HepG2 (cell line): ENCODE measurements around the gene PRDX2. TPM values are rescaled to one million over a fixed set of nuclear protein-coding genes. Genes with fewer than 3 reads are reported as not detected.
A peak's percentile ranks its signal among the peaks of the same experiment; 100 is the strongest.

ENCODE experiments used
- DR1 ChIP-seq: sonication (generic); formaldehyde crosslinking; IDR thresholded peaks from 2 replicates; pipeline ENCODE4 v1.8.0; 2021; ENCODE audit warnings: mild to moderate bottlenecking, missing genetic modification reagents, inconsistent platforms
- FIP1L1 ChIP-seq: fragments of 200-400 bp; formaldehyde crosslinking; IDR thresholded peaks from 2 replicates; pipeline ENCODE4 v1.6.1; 2018; ENCODE audit warnings: low read depth, mild to moderate bottlenecking, low read length, moderate library complexity, borderline replicate concordance; ENCODE audit not compliant: insufficient read depth
- GLI4 ChIP-seq: sonication (generic); formaldehyde crosslinking; IDR thresholded peaks from 2 replicates; pipeline ENCODE4 v1.5.1; 2020; ENCODE audit warnings: missing genetic modification reagents, mild to moderate bottlenecking, moderate library complexity, borderline replicate concordance
- KLF12 ChIP-seq: sonication (generic); formaldehyde crosslinking; IDR thresholded peaks from 2 replicates; pipeline ENCODE4 v1.4.0; 2020; ENCODE audit warnings: missing genetic modification reagents, borderline replicate concordance
- KLF15 ChIP-seq: sonication (generic); formaldehyde crosslinking; IDR thresholded peaks from 2 replicates; pipeline ENCODE4 v1.8.1; 2023; ENCODE audit warnings: borderline replicate concordance, mild to moderate bottlenecking, inconsistent platforms, missing genetic modification reagents, mixed read lengths
- MBNL3 ChIP-seq: fragments of 250-450 bp; sonication (Bioruptor Pico); conservative IDR thresholded peaks from 2 replicates; pipeline ENCODE4 v1.8.0; 2022; ENCODE audit warnings: mild to moderate bottlenecking, inconsistent platforms
- MED13 ChIP-seq: sonication (generic); formaldehyde crosslinking; IDR thresholded peaks from 2 replicates; pipeline ENCODE4 v1.5.0; 2020; ENCODE audit warnings: missing genetic modification reagents
- RXRB ChIP-seq: IDR thresholded peaks from 2 replicates; pipeline ENCODE4 v1.6.1; 2016; ENCODE audit warnings: borderline replicate concordance, missing genetic modification reagents, missing compliant biosample characterization
- ZNF709 ChIP-seq: sonication (generic); formaldehyde crosslinking; IDR thresholded peaks from 2 replicates; pipeline ENCODE4 v1.5.0; 2020; ENCODE audit warnings: mild to moderate bottlenecking, missing genetic modification reagents
- polyA plus RNA-seq, 8 experiments: library from polyadenylated mRNA; depleted of rRNA in 3 of 8; stranded (reverse) in 7 of 8; unstranded in 1 of 8; fragments of >200 nt; fragmentation: Illumina TruSeq in 4 of 8; extraction: Trizol in 4 of 8; gene quantifications; 2 replicates each; pipeline versions ENCODE4 v1.2.1 to v1.2.3, GENCODE V29; 2011 to 2016; ENCODE audit warnings: low read depth in 4 of 8, missing spikeins in 1 of 8, mixed read lengths in 1 of 8; ENCODE audit not compliant: insufficient read depth in 1 of 8
- total RNA-seq, 5 experiments: library from RNA; depleted of rRNA; stranded (reverse); fragments of >200 nt; fragmentation: Illumina TruSeq; extraction: Trizol; gene quantifications; 2 replicates each; pipeline ENCODE4 v1.2.3, GENCODE V29; 2016; ENCODE audit warnings: low read depth in 1 of 5
- TF ChIP-seq, protein P1 (sequence below): sonication (generic); formaldehyde crosslinking; IDR thresholded peaks from 2 replicates; pipeline ENCODE4 v1.8.0; 2022; ENCODE audit warnings: low read depth, missing genetic modification reagents
- TF ChIP-seq, protein P2 (sequence below): sonication (generic); formaldehyde crosslinking; IDR thresholded peaks from 2 replicates; pipeline ENCODE4 v1.4.0; 2020; ENCODE audit warnings: missing genetic modification reagents
- TF ChIP-seq, protein P3 (sequence below): sonication (generic); formaldehyde crosslinking; IDR thresholded peaks from 2 replicates; pipeline ENCODE4 v1.4.0; 2020; ENCODE audit warnings: mild to moderate bottlenecking, missing genetic modification reagents, borderline replicate concordance
- TF ChIP-seq, protein P4 (sequence below): sonication (generic); formaldehyde crosslinking; IDR thresholded peaks from 2 replicates; pipeline ENCODE4 v1.4.0; 2020; ENCODE audit warnings: missing genetic modification reagents
- TF ChIP-seq, protein P5 (sequence below): sonication (generic); formaldehyde crosslinking; IDR thresholded peaks from 2 replicates; pipeline ENCODE4 v1.8.1; 2022; ENCODE audit warnings: low read depth, mild to moderate bottlenecking, missing genetic modification reagents
- TF ChIP-seq, protein P6 (sequence below): sonication (generic); formaldehyde crosslinking; IDR thresholded peaks from 2 replicates; pipeline ENCODE4 v1.4.0; 2020; ENCODE audit warnings: mild to moderate bottlenecking, missing genetic modification reagents

Gene PRDX2
- total and polyA plus RNA-seq, 2 of the 13 experiments (the other 11 are each of a cell fraction or from before 2014, with no cell fraction given) = 218 to 381 TPM

DNA sequence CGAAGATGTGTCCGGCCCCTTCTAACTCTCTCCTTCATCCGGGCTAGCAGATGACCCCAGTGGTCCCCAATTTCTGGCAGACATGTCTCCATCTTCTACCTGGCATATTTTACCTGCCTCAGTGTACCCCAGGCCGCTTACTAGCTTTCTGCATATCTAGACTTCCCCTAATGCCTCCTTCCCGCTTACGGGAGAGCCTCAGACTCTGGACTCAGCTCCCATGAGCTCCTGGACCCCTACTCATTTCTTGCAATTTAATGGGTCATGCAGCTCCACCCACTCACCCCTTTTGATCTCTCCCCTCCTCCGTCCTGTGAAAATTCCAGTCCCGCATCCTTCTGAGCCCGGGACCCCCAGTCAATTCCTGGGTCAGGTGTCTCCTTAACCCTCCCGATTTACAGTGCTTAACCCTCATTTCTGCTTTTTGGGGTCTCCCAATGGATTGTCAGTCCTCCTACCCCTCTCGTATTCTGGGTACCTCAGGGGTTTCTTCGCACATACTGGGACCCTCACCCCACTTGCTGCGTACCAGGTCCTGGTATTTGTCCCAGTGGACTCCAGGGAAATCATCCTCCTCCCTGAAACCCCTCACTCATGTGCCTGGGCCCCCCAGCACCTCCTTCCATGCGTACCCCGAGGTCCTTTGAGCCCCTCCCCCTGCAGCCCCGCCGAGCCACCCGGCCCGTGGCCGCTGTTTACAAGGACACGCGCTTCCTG lies 10.8 kb downstream of the PRDX2 start (continued):
- TF ChIP-seq, protein P1, sequence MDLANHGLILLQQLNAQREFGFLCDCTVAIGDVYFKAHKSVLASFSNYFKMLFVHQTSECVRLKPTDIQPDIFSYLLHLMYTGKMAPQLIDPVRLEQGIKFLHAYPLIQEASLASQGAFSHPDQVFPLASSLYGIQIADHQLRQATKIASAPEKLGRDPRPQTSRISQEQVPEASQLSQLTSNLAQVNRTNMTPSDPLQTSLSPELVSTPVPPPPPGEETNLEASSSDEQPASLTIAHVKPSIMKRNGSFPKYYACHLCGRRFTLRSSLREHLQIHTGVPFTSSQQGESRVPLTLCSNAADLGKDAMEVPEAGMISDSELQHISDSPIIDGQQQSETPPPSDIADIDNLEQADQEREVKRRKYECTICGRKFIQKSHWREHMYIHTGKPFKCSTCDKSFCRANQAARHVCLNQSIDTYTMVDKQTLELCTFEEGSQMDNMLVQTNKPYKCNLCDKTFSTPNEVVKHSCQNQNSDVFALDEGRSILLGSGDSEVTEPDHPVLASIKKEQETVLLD (CRISPR knock-in tag) = peak; percentile 63
- no peak for TF ChIP-seq MBNL3 (CRISPR knock-in tag)
- no peak for TF ChIP-seq RXRB
- TF ChIP-seq, protein P2, sequence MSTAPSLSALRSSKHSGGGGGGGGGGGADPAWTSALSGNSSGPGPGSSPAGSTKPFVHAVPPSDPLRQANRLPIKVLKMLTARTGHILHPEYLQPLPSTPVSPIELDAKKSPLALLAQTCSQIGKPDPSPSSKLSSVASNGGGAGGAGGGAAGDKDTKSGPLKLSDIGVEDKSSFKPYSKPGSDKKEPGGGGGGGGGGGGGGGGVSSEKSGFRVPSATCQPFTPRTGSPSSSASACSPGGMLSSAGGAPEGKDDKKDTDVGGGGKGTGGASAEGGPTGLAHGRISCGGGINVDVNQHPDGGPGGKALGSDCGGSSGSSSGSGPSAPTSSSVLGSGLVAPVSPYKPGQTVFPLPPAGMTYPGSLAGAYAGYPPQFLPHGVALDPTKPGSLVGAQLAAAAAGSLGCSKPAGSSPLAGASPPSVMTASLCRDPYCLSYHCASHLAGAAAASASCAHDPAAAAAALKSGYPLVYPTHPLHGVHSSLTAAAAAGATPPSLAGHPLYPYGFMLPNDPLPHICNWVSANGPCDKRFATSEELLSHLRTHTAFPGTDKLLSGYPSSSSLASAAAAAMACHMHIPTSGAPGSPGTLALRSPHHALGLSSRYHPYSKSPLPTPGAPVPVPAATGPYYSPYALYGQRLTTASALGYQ = no peak
- TF ChIP-seq MED13 (CRISPR knock-in tag) = no peak
- TF ChIP-seq ZNF709 (CRISPR knock-in tag) = no peak
- TF ChIP-seq KLF12 = no peak
- TF ChIP-seq KLF15 (CRISPR knock-in tag) = no peak
- TF ChIP-seq, protein P3, sequence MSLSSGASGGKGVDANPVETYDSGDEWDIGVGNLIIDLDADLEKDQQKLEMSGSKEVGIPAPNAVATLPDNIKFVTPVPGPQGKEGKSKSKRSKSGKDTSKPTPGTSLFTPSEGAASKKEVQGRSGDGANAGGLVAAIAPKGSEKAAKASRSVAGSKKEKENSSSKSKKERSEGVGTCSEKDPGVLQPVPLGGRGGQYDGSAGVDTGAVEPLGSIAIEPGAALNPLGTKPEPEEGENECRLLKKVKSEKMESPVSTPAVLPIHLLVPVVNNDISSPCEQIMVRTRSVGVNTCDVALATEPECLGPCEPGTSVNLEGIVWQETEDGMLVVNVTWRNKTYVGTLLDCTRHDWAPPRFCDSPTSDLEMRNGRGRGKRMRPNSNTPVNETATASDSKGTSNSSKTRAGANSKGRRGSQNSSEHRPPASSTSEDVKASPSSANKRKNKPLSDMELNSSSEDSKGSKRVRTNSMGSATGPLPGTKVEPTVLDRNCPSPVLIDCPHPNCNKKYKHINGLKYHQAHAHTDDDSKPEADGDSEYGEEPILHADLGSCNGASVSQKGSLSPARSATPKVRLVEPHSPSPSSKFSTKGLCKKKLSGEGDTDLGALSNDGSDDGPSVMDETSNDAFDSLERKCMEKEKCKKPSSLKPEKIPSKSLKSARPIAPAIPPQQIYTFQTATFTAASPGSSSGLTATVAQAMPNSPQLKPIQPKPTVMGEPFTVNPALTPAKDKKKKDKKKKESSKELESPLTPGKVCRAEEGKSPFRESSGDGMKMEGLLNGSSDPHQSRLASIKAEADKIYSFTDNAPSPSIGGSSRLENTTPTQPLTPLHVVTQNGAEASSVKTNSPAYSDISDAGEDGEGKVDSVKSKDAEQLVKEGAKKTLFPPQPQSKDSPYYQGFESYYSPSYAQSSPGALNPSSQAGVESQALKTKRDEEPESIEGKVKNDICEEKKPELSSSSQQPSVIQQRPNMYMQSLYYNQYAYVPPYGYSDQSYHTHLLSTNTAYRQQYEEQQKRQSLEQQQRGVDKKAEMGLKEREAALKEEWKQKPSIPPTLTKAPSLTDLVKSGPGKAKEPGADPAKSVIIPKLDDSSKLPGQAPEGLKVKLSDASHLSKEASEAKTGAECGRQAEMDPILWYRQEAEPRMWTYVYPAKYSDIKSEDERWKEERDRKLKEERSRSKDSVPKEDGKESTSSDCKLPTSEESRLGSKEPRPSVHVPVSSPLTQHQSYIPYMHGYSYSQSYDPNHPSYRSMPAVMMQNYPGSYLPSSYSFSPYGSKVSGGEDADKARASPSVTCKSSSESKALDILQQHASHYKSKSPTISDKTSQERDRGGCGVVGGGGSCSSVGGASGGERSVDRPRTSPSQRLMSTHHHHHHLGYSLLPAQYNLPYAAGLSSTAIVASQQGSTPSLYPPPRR = no peak
- TF ChIP-seq, protein P4, sequence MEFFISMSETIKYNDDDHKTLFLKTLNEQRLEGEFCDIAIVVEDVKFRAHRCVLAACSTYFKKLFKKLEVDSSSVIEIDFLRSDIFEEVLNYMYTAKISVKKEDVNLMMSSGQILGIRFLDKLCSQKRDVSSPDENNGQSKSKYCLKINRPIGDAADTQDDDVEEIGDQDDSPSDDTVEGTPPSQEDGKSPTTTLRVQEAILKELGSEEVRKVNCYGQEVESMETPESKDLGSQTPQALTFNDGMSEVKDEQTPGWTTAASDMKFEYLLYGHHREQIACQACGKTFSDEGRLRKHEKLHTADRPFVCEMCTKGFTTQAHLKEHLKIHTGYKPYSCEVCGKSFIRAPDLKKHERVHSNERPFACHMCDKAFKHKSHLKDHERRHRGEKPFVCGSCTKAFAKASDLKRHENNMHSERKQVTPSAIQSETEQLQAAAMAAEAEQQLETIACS (CRISPR knock-in tag) = no peak
- no peak for TF ChIP-seq DR1 (CRISPR knock-in tag)
- TF ChIP-seq GLI4 (CRISPR knock-in tag) = 0 out of 2 replicates have a peak, but pooled peaks have one; percentile 5
- TF ChIP-seq, protein P5, sequence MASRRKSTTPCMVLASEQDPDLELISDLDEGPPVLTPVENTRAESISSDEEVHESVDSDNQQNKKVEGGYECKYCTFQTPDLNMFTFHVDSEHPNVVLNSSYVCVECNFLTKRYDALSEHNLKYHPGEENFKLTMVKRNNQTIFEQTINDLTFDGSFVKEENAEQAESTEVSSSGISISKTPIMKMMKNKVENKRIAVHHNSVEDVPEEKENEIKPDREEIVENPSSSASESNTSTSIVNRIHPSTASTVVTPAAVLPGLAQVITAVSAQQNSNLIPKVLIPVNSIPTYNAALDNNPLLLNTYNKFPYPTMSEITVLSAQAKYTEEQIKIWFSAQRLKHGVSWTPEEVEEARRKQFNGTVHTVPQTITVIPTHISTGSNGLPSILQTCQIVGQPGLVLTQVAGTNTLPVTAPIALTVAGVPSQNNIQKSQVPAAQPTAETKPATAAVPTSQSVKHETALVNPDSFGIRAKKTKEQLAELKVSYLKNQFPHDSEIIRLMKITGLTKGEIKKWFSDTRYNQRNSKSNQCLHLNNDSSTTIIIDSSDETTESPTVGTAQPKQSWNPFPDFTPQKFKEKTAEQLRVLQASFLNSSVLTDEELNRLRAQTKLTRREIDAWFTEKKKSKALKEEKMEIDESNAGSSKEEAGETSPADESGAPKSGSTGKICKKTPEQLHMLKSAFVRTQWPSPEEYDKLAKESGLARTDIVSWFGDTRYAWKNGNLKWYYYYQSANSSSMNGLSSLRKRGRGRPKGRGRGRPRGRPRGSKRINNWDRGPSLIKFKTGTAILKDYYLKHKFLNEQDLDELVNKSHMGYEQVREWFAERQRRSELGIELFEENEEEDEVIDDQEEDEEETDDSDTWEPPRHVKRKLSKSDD (CRISPR knock-in tag) = no peak
- no peak for TF ChIP-seq FIP1L1
- TF ChIP-seq, protein P6, sequence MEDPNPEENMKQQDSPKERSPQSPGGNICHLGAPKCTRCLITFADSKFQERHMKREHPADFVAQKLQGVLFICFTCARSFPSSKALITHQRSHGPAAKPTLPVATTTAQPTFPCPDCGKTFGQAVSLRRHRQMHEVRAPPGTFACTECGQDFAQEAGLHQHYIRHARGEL (CRISPR knock-in tag) = no peak
